Activated CD4-positive, alpha-beta memory T cell treated with anti-CD3 and anti-CD28 coated beads, Interleukin-2, amount 10 ng/mL, durations not matched to agents 7 days and 5 days (primary cell): ENCODE results near the gene C3. TPM values are rescaled to one million over a fixed set of nuclear protein-coding genes. Genes with fewer than 3 reads are reported as not detected.

ENCODE experiments used
- CTCF ChIA-PET: fragments of 350-600 bp; sonication (Branson Sonifier 250); formaldehyde crosslinking; loops from one replicate; lab custom pipeline; 2021; ENCODE audit warnings: antibody characterized with exemption, inconsistent platforms; lab: Charles Lee
- POLR2A ChIA-PET: fragments of 350-600 bp; sonication (Branson Sonifier 250); formaldehyde crosslinking; loops from one replicate; lab custom pipeline; 2021; ENCODE audit warnings: antibody characterized with exemption; lab: Charles Lee
- DNase-seq: peaks from one replicate; pipeline ENCODE4 v3.0.0-alpha.2; 2020
- H3K27ac Mint-ChIP-seq: one replicate; pipeline ENCODE4 v1.8.0; 2021; ENCODE audit warnings: mild to moderate bottlenecking, mixed read lengths
- H3K27me3 Mint-ChIP-seq: one replicate; pipeline ENCODE4 v1.8.0; 2021; ENCODE audit warnings: mixed read lengths
- H3K36me3 Mint-ChIP-seq: one replicate; pipeline ENCODE4 v1.8.0; 2021; ENCODE audit warnings: low read depth, mixed read lengths
- H3K4me1 Mint-ChIP-seq: one replicate; pipeline ENCODE4 v1.8.0; 2021; ENCODE audit warnings: mixed read lengths
- H3K4me3 Mint-ChIP-seq: one replicate; pipeline ENCODE4 v1.8.0; 2021; ENCODE audit warnings: mild to moderate bottlenecking, mixed read lengths
- H3K9me3 Mint-ChIP-seq: one replicate; pipeline ENCODE4 v1.8.0; 2021; ENCODE audit warnings: mixed read lengths
- total RNA-seq, 2 experiments: library from RNA; stranded (reverse); gene quantifications; one replicate each; pipeline ENCODE4 v1.2.3, GENCODE V29; 2021

The C3 gene
- total RNA-seq, 2 experiments from 2014 or later, result 0.28 to 0.60 TPM

GRCh38 chr19:6734096-6734696, 13.7 kb upstream of the C3 start:
- peaks cover 29% of the 10 kb centered on the region for H3K4me1 Mint-ChIP-seq
- POLR2A ChIA-PET, result no interaction called here
- CTCF ChIA-PET, result interaction anchor here (1.4 kb wide), 1 partner anchor 12 kb away, joined by 3 read pairs; no protein-coding TSS in a partner anchor

GRCh38 chr19:6733338-6734095, 13.1 kb upstream of the C3 start:
- no peak for DNase-seq
- Mint-ChIP-seq H3K4me1 (peaks cover 22% of the 10 kb centered on the region), H3K9me3 (no peaks in the 10 kb centered on the region), H3K4me3 (no peak overlapping the region), H3K27me3 (no peaks in the 10 kb centered on the region), H3K27ac (no peak overlapping the region), H3K36me3 (peaks cover 26% of the 10 kb centered on the region)
- POLR2A ChIA-PET, result no interaction called here
- CTCF ChIA-PET, result interaction anchor here (1.4 kb wide), 1 partner anchor 11 kb away, joined by 3 read pairs; no protein-coding TSS in a partner anchor

More at GRCh38 chr19:6734096-6734696, 13.7 kb upstream of the C3 start:
- H3K27ac Mint-ChIP-seq, result no peak overlapping the region
- no peaks in the 10 kb centered on the region for H3K27me3 Mint-ChIP-seq
- peaks cover 26% of the 10 kb centered on the region for H3K36me3 Mint-ChIP-seq
- no peaks in the 10 kb centered on the region for H3K9me3 Mint-ChIP-seq
- no peak for DNase-seq
- no peak overlapping the region for H3K4me3 Mint-ChIP-seq

GRCh38 chr19:6732803-6733337, 12.4 kb upstream of the C3 start:
- no peak for DNase-seq
- Mint-ChIP-seq H3K27ac (no peak overlapping the region), H3K4me1 (peaks cover 16% of the 10 kb centered on the region), H3K36me3 (peaks cover 26% of the 10 kb centered on the region), H3K4me3 (no peak overlapping the region), H3K9me3 (no peaks in the 10 kb centered on the region), H3K27me3 (no peaks in the 10 kb centered on the region)
- ChIA-PET POLR2A (no interaction called here), CTCF (interaction anchor here (1.4 kb wide), 1 partner anchor 10 kb away, joined by 3 read pairs; no protein-coding TSS in a partner anchor)

GRCh38 chr19:6731822-6732221, 11.4 kb upstream of the C3 start:
- ChIA-PET CTCF (no interaction called here), POLR2A (no interaction called here)
- H3K9me3 Mint-ChIP-seq, result no peaks in the 10 kb centered on the region
- H3K36me3 Mint-ChIP-seq, result peaks cover 26% of the 10 kb centered on the region
- DNase-seq, result no peak
- no peaks in the 10 kb centered on the region for H3K27me3 Mint-ChIP-seq
- no peak overlapping the region for H3K27ac Mint-ChIP-seq
- peaks cover 13% of the 10 kb centered on the region for H3K4me1 Mint-ChIP-seq
- H3K4me3 Mint-ChIP-seq, result no peak overlapping the region

- Mint-ChIP-seq H3K4me3 (no peak overlapping the region), H3K27ac (no peak overlapping the region), H3K4me1 (peaks cover 9% of the 10 kb centered on the region), H3K27me3 (no peaks in the 10 kb centered on the region), H3K9me3 (no peaks in the 10 kb centered on the region), H3K36me3 (peaks cover 23% of the 10 kb centered on the region)
- DNase-seq, result no peak
- ChIA-PET POLR2A (no interaction called here), CTCF (no interaction called here)
Observed at GRCh38 chr19:6730941-6731670, 10.7 kb upstream of the C3 start.

GRCh38 chr19:6730153-6730804, 9.8 kb upstream of the C3 start:
- no peaks in the 10 kb centered on the region for H3K27me3 Mint-ChIP-seq
- no peak overlapping the region for H3K27ac Mint-ChIP-seq
- H3K4me1 Mint-ChIP-seq, result peaks cover 7% of the 10 kb centered on the region
- CTCF ChIA-PET, result no interaction called here
- POLR2A ChIA-PET, result interaction anchor here (2.2 kb wide), 1 partner anchor 8 kb away, joined by 9 read pairs; the partner anchor contains the start of gene GPR108
- no peaks in the 10 kb centered on the region for H3K9me3 Mint-ChIP-seq
- no peak overlapping the region for H3K4me3 Mint-ChIP-seq
- peak; percentile 43 for DNase-seq
- peaks cover 20% of the 10 kb centered on the region for H3K36me3 Mint-ChIP-seq

- peaks cover 8% of the 10 kb centered on the region for H3K4me1 Mint-ChIP-seq
- POLR2A ChIA-PET, result interaction anchor here (2.2 kb wide), 1 partner anchor 8 kb away, joined by 9 read pairs; the partner anchor contains the start of gene GPR108
Observed at GRCh38 chr19:6729573-6730152, 9.2 kb upstream of the C3 start.

GRCh38 chr19:6728346-6728745, 7.9 kb upstream of the C3 start:
- H3K4me1 Mint-ChIP-seq, result peaks cover 9% of the 10 kb centered on the region
- ChIA-PET CTCF (interaction anchor here (0.7 to 1.2 kb wide), 2 partner anchors 10 to 212 kb away, joined by 3 read pairs; no protein-coding TSS in a partner anchor), POLR2A (interaction anchor here (0.5 to 2.2 kb wide), 3 partner anchors 10 to 135 kb away, joined by 3 to 9 read pairs (median 3); partner anchors contain the start of gene GPR108)
- H3K9me3 Mint-ChIP-seq, result no peaks in the 10 kb centered on the region
- H3K36me3 Mint-ChIP-seq, result peaks cover 18% of the 10 kb centered on the region
- H3K27ac Mint-ChIP-seq, result no peak overlapping the region
- DNase-seq, result no peak
- H3K4me3 Mint-ChIP-seq, result no peak overlapping the region
- peaks cover 2% of the 10 kb centered on the region for H3K27me3 Mint-ChIP-seq

More at GRCh38 chr19:6729573-6730152, 9.2 kb upstream of the C3 start:
- DNase-seq, result no peak
- Mint-ChIP-seq H3K9me3 (no peaks in the 10 kb centered on the region), H3K27ac (no peak overlapping the region), H3K27me3 (no peaks in the 10 kb centered on the region), H3K4me3 (no peak overlapping the region), H3K36me3 (peaks cover 20% of the 10 kb centered on the region)
- CTCF ChIA-PET, result no interaction called here

GRCh38 chr19:6725513-6726231, 5.2 kb upstream of the C3 start:
- Mint-ChIP-seq H3K9me3 (no peaks in the 10 kb centered on the region), H3K36me3 (peaks cover 7% of the 10 kb centered on the region), H3K27ac (no peak overlapping the region), H3K4me1 (peaks cover 19% of the 10 kb centered on the region), H3K27me3 (peaks cover 2% of the 10 kb centered on the region), H3K4me3 (no peak overlapping the region)
- ChIA-PET POLR2A (interaction anchor here (1.2 kb wide), 1 partner anchor 71 kb away, joined by 3 read pairs; no protein-coding TSS in a partner anchor), CTCF (no interaction called here)
- DNase-seq, result no peak

- H3K27me3 Mint-ChIP-seq, result peaks cover 2% of the 10 kb centered on the region
- no peak overlapping the region for H3K4me3 Mint-ChIP-seq
- peaks cover 5% of the 10 kb centered on the region for H3K36me3 Mint-ChIP-seq
- no peaks in the 10 kb centered on the region for H3K9me3 Mint-ChIP-seq
- H3K4me1 Mint-ChIP-seq, result peaks cover 25% of the 10 kb centered on the region
- H3K27ac Mint-ChIP-seq, result no peak overlapping the region
- no peak for DNase-seq
- CTCF ChIA-PET, result no interaction called here
- POLR2A ChIA-PET, result interaction anchor here (1.2 kb wide), 1 partner anchor 70 kb away, joined by 3 read pairs; no protein-coding TSS in a partner anchor
Observed at GRCh38 chr19:6724631-6725492, 4.4 kb upstream of the C3 start.

GRCh38 chr19:6723738-6724137, 3.3 kb upstream of the C3 start:
- ChIA-PET POLR2A (no interaction called here), CTCF (no interaction called here)
- no peaks in the 10 kb centered on the region for H3K36me3 Mint-ChIP-seq
- H3K27me3 Mint-ChIP-seq, result peaks cover 2% of the 10 kb centered on the region
- DNase-seq, result no peak
- no peak overlapping the region for H3K27ac Mint-ChIP-seq
- no peaks in the 10 kb centered on the region for H3K9me3 Mint-ChIP-seq
- no peak overlapping the region for H3K4me3 Mint-ChIP-seq
- peaks cover 29% of the 10 kb centered on the region for H3K4me1 Mint-ChIP-seq
